ENCODE data around the gene SPATA31C2. TPM values are rescaled to one million over a fixed set of nuclear protein-coding genes. Genes with fewer than 3 reads are reported as not detected.

Gene SPATA31C2
- total and polyA plus RNA-seq, 10 of the 15 experiments (the other 5 are each of a cell fraction or from before 2014, with no cell fraction given), result not detected

DNA sequence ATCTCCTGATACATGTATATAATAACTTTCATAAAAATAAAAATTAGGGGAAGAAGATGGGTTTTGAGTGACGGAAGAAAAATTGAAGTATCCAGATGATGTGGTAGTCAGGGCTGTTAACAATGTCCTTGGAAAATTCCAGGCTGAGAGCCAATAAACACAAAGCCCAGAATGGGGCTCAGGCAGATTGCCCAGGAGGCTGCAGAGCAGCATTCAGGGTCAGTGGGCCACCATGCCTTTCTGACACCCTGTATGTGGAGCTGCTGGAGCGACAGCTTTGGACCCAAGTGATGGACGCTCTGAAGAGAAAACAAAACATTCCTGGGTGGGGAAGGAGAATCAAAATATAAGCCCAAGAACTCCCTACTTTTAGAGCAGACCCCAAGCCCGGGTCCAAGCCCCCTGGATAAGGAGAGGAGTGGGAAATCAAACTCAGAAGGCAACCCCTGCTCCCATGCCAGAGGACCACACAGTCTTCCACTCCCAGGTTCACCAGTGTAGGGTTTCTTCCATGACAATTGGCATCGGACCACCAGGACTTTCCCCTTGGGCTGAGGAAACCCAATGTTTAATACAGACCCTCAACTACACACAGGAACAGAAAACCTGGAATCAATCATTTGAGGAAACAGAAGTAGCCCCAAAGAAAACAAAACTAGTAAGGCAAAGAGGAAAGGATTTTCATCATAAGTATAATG is 45.7 kb upstream of the SPATA31C2 start:
- no peaks in the 10 kb centered on the region for H3K27me3 ChIP-seq (replicated peaks in 1 of 2; ENCODE audit: control insufficient read depth in 2 of 2, insufficient read depth in 2 of 2, low read length in 1 of 2)
- ChIA-PET SMC1A (ENCODE audit: uncharacterized antibody, unreplicated experiment) (no interaction called here), RAD21 (ENCODE audit: unreplicated experiment) (no interaction called here), CTCF (no interaction called here), POLR2A (no interaction called here)
- no peak overlapping the region for H2AFZ ChIP-seq (ENCODE audit: control insufficient read depth, low read depth, low read length)
- BruUV-seq (replicated peaks), result no TSS peak
- ATAC-seq (no peak), DNase-seq (ENCODE audit: low read depth, low spot score) (no peak), FAIRE-seq (no peak)
- no peak overlapping the region for H3K4me3 ChIP-seq
- TF ChIP-seq FOXK2 (IDR thresholded peaks at IDR 0.05), result no peak
- no peak for TF ChIP-seq ZNF622 (IDR thresholded peaks at IDR 0.05)
- TF ChIP-seq BCL3 (IDR thresholded peaks at IDR 0.05; ENCODE audit: borderline replicate concordance, insufficient read depth, low read depth, low read length, poor library complexity, severe bottlenecking), result no peak
- TF ChIP-seq, protein P1, sequence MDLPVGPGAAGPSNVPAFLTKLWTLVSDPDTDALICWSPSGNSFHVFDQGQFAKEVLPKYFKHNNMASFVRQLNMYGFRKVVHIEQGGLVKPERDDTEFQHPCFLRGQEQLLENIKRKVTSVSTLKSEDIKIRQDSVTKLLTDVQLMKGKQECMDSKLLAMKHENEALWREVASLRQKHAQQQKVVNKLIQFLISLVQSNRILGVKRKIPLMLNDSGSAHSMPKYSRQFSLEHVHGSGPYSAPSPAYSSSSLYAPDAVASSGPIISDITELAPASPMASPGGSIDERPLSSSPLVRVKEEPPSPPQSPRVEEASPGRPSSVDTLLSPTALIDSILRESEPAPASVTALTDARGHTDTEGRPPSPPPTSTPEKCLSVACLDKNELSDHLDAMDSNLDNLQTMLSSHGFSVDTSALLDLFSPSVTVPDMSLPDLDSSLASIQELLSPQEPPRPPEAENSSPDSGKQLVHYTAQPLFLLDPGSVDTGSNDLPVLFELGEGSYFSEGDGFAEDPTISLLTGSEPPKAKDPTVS (IDR thresholded peaks at IDR 0.05; ENCODE audit: low read depth, low read length), result no peak
- H3K9me3 ChIP-seq (replicated peaks; ENCODE audit: control insufficient read depth, insufficient read depth, low read length), result no peaks in the 10 kb centered on the region
- intact Hi-C loops (cut with micrococcal nuclease; ENCODE audit: unreplicated experiment), result no loop called here
- no peaks in the 10 kb centered on the region for H4K20me1 ChIP-seq (ENCODE audit: control insufficient read depth, insufficient read depth)
- H3K9ac ChIP-seq (ENCODE audit: control insufficient read depth, insufficient read depth, low read length), result no peak overlapping the region
- no peak overlapping the region for H3K4me2 ChIP-seq (ENCODE audit: control insufficient read depth, insufficient read depth)
- H3K4me1 ChIP-seq (ENCODE audit: control insufficient read depth, insufficient read depth, low read length), result no peaks in the 10 kb centered on the region
- no peak overlapping the region for H3K27ac ChIP-seq (ENCODE audit: control insufficient read depth, insufficient read depth)
- 43% methylated on average over 5 of the region's 5 CpGs for WGBS (ENCODE audit: insufficient coverage, insufficient replicate concordance, low lambda C conversion rate, missing lambda C conversion rate)
- no peaks in the 10 kb centered on the region for H3K79me2 ChIP-seq (ENCODE audit: control insufficient read depth, insufficient read depth, low read length)
- H3K36me3 ChIP-seq (ENCODE audit: control insufficient read depth in 2 of 2, insufficient read depth in 2 of 2, low read length in 1 of 2), result no peaks in the 10 kb centered on the region
- in situ Hi-C loops (cut with MboI), result no loop called here

All from GM12878 (cell line).